Liver (tissue), 9 donors: ENCODE data around the gene LRRC32. TPM values are rescaled to one million over a fixed set of nuclear protein-coding genes. Genes with fewer than 3 reads are reported as not detected.

ENCODE experiments used
- DNase-seq: peaks from one replicate; pipeline ENCODE4 v3.0.0-alpha.2; 2017; ENCODE audit warnings: low spot score
- H3K27ac ChIP-seq, 2 donors: one replicate each; pipeline ENCODE4 v1.7.0; 2013; ENCODE audit warnings: inconsistent platforms in 2 of 2, low read length in 2 of 2, control low read depth in 1 of 2, low read depth in 1 of 2, mild to moderate bottlenecking in 1 of 2
- H3K27me3 ChIP-seq, 4 donors: one replicate each; pipeline versions ENCODE4 v1.6.1 to v1.7.0; 2013; ENCODE audit warnings: low read length in 3 of 4, inconsistent platforms in 1 of 4, mild to moderate bottlenecking in 1 of 4, moderate library complexity in 1 of 4; ENCODE audit not compliant: control insufficient read depth in 4 of 4, insufficient read depth in 4 of 4
- H3K36me3 ChIP-seq, 4 donors: one replicate each; pipeline versions ENCODE4 v1.6.1 to v1.7.0; 2013; ENCODE audit warnings: low read length in 3 of 4, mild to moderate bottlenecking in 3 of 4, low read depth in 1 of 4, moderate library complexity in 1 of 4; ENCODE audit not compliant: control insufficient read depth in 4 of 4, insufficient read depth in 3 of 4
- H3K4me1 ChIP-seq, 4 donors: one replicate each; pipeline versions ENCODE4 v1.6.1 to v1.7.0; 2013; ENCODE audit warnings: low read length in 3 of 4, mild to moderate bottlenecking in 3 of 4, moderate library complexity in 1 of 4; ENCODE audit not compliant: control insufficient read depth in 4 of 4, insufficient read depth in 4 of 4
- H3K4me3 ChIP-seq, 3 donors: one replicate each; pipeline versions ENCODE4 v1.6.1 to v1.7.0; 2013; ENCODE audit warnings: low read length in 3 of 3, control low read depth in 1 of 3, low read depth in 1 of 3, mild to moderate bottlenecking in 1 of 3
- H3K9ac ChIP-seq, 2 donors: one replicate each; pipeline ENCODE4 v1.7.0; 2013; ENCODE audit warnings: low read length in 2 of 2, mild to moderate bottlenecking in 2 of 2, moderate library complexity in 2 of 2, control low read depth in 1 of 2, low read depth in 1 of 2
- H3K9me3 ChIP-seq, 4 donors: one replicate each; pipeline versions ENCODE4 v1.6.1 to v1.7.0; 2013; ENCODE audit warnings: low read length in 3 of 4; ENCODE audit not compliant: control insufficient read depth in 4 of 4
- HNF4G ChIP-seq: IDR thresholded peaks from 2 replicates; pipeline ENCODE4 v1.6.1; 2016; ENCODE audit warnings: antibody characterized with exemption
- NR2F2 ChIP-seq: IDR thresholded peaks from 2 replicates; pipeline ENCODE4 v1.6.1; 2016; ENCODE audit warnings: antibody characterized with exemption
- YY1 ChIP-seq: IDR thresholded peaks from 2 replicates; pipeline ENCODE4 v1.6.1; 2016; ENCODE audit warnings: antibody characterized with exemption, mild to moderate bottlenecking
- WGBS: extraction: QIAGEN DNeasy Blood & Tissue Kit; methylation state at CpG from one replicate; pipeline ENCODE4 v1.1.7; 2013; 5-methylcytosine and 5-hydroxymethylcytosine counted together
- polyA plus RNA-seq, 2 donors: library from polyadenylated mRNA; stranded (reverse) in 1 of 2; unstranded in 1 of 2; fragments of 200-250 nt in 1 of 2; fragments of >200 nt in 1 of 2; fragmentation: Nextera tagmentation in 1 of 2; extraction: Ambion mirVana in 1 of 2; gene quantifications; one replicate each; pipeline versions ENCODE4 v1.2.1 to v1.2.3, GENCODE V29; 2013 to 2015
- total RNA-seq, 2 donors: library from RNA; depleted of rRNA; stranded (reverse); fragments of >200 nt; gene quantifications; one replicate each; pipeline ENCODE4 v1.2.3, GENCODE V29; 2014
- TF ChIP-seq, protein P1 (sequence below): fragments of 150-350 bp; IDR thresholded peaks from 2 replicates; pipeline ENCODE4 v1.5.1; 2017; ENCODE audit warnings: improper control_type of control experiment, low read depth, low read length; ENCODE audit not compliant: missing input control
- TF ChIP-seq, protein P2 (sequence below): IDR thresholded peaks from 2 replicates; pipeline ENCODE4 v1.6.1; 2016; ENCODE audit warnings: antibody characterized with exemption
- TF ChIP-seq, protein P3 (sequence below): IDR thresholded peaks from 2 replicates; pipeline ENCODE4 v1.6.1; 2016; ENCODE audit warnings: antibody characterized with exemption, mild to moderate bottlenecking
- donor health status: healthy.
- donor health status: healthy.
- donor health status: healthy.
- donor health status: healthy.
- donor health status: healthy.

The LRRC32 gene
- total and polyA plus RNA-seq, 4 donors: 5.4 to 15.4 (median 9.3) TPM

DNA sequence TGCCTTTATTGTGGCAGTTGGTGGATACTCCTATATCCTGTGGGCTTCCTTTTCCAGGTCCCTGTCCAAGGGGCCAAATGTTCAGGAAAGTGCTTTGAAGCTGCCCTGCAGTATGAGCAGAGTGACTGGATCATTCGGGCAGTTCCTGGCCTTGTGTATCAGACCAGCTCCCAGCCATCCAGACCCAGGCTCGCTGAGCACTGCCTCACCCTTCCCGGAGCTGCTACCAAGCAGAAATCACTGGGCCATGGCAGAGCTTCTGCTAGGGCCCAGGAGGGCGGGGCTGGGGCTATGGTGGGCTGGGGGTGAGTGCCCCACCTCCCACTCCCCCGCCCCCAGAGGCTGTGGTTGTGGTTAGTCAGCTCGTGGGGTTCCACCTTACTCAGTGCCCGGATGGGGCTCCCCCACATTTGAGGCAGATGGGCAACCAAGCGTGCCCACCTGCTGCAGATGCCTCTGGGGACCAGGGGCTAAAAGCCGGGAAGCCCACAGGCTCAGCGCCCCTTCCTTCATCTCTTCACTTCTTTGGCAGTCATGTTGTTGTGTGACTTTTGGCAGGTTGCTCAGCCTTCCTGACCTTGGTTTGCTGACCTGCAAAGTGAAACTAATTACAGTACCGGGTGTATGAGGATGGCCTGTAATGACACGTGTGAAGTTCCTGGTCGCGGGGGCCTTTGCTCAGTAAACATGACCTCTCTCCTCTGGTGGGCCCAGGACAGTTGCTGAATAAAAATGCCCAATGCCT is 2.1 kb upstream of the LRRC32 start:
- Histone ChIP-seq H3K27ac (no peak overlapping the region), H3K4me3 (no peak overlapping the region), H3K27me3 (peaks cover 0 to 4% (median 1%) of the 10 kb centered on the region in 4 donors), H3K4me1 (peaks cover 0 to 8% (median 6%) of the 10 kb centered on the region in 4 donors), H3K9ac (no peak overlapping the region), H3K36me3 (no peaks in the 10 kb centered on the region), H3K9me3 (no peaks in the 10 kb centered on the region)
- DNase-seq: no peak
- 63% methylated on average over 14 of the region's 14 CpGs for WGBS
- TF ChIP-seq, protein P1, sequence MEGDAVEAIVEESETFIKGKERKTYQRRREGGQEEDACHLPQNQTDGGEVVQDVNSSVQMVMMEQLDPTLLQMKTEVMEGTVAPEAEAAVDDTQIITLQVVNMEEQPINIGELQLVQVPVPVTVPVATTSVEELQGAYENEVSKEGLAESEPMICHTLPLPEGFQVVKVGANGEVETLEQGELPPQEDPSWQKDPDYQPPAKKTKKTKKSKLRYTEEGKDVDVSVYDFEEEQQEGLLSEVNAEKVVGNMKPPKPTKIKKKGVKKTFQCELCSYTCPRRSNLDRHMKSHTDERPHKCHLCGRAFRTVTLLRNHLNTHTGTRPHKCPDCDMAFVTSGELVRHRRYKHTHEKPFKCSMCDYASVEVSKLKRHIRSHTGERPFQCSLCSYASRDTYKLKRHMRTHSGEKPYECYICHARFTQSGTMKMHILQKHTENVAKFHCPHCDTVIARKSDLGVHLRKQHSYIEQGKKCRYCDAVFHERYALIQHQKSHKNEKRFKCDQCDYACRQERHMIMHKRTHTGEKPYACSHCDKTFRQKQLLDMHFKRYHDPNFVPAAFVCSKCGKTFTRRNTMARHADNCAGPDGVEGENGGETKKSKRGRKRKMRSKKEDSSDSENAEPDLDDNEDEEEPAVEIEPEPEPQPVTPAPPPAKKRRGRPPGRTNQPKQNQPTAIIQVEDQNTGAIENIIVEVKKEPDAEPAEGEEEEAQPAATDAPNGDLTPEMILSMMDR: no peak
- TF ChIP-seq NR2F2: peak; percentile 13

DNA sequence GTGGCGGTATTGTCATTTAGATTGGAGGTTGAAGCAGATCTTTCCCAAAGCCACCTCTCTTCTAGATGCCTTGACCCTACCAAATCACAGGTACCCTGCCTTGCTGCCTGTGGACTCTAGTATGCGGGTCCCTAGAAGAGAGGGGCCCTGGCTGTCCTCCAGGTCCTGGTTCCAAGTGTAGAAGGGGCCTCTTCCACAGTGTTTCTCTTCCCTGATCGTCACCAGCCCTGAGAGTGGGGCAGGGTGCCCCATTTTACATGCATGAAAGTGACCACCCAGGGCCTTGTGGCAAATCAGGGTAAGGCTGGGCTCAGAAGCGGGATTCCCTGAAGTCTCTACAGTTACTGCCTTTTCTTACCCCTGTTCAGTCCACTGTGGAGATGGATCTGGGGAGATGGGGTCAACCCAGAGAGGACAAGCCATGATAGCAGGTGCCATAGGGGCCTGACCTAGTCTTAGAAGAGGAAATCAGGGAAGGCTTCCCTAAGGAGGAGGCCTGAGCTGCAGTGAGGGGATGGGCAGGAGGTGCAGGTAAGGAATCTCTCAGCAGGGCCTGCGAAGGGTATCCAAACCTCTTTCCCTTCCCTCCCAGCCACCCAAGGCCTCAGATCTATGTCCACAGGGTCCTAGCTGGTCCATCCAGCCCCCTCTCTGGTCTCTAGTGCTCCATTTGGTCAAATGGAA is 1.2 kb upstream of the LRRC32 start:
- Histone ChIP-seq H3K4me3 (no peak overlapping the region), H3K4me1 (peaks cover 0 to 8% (median 6%) of the 10 kb centered on the region in 4 donors), H3K27ac (peak overlapping the region; percentile 36 to 48), H3K9me3 (no peaks in the 10 kb centered on the region), H3K27me3 (peaks cover 0 to 4% (median 1%) of the 10 kb centered on the region in 4 donors), H3K9ac (no peak overlapping the region), H3K36me3 (no peaks in the 10 kb centered on the region)
- TF ChIP-seq YY1: no peak
- TF ChIP-seq, protein P2, sequence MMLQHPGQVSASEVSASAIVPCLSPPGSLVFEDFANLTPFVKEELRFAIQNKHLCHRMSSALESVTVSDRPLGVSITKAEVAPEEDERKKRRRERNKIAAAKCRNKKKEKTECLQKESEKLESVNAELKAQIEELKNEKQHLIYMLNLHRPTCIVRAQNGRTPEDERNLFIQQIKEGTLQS: no peak
- TF ChIP-seq, protein P3, sequence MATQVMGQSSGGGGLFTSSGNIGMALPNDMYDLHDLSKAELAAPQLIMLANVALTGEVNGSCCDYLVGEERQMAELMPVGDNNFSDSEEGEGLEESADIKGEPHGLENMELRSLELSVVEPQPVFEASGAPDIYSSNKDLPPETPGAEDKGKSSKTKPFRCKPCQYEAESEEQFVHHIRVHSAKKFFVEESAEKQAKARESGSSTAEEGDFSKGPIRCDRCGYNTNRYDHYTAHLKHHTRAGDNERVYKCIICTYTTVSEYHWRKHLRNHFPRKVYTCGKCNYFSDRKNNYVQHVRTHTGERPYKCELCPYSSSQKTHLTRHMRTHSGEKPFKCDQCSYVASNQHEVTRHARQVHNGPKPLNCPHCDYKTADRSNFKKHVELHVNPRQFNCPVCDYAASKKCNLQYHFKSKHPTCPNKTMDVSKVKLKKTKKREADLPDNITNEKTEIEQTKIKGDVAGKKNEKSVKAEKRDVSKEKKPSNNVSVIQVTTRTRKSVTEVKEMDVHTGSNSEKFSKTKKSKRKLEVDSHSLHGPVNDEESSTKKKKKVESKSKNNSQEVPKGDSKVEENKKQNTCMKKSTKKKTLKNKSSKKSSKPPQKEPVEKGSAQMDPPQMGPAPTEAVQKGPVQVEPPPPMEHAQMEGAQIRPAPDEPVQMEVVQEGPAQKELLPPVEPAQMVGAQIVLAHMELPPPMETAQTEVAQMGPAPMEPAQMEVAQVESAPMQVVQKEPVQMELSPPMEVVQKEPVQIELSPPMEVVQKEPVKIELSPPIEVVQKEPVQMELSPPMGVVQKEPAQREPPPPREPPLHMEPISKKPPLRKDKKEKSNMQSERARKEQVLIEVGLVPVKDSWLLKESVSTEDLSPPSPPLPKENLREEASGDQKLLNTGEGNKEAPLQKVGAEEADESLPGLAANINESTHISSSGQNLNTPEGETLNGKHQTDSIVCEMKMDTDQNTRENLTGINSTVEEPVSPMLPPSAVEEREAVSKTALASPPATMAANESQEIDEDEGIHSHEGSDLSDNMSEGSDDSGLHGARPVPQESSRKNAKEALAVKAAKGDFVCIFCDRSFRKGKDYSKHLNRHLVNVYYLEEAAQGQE: no peak
- TF ChIP-seq HNF4G: no peak
- TF ChIP-seq NR2F2: no peak
- DNase-seq: no peak
- 94% methylated on average over 5 of the region's 5 CpGs for WGBS

DNA sequence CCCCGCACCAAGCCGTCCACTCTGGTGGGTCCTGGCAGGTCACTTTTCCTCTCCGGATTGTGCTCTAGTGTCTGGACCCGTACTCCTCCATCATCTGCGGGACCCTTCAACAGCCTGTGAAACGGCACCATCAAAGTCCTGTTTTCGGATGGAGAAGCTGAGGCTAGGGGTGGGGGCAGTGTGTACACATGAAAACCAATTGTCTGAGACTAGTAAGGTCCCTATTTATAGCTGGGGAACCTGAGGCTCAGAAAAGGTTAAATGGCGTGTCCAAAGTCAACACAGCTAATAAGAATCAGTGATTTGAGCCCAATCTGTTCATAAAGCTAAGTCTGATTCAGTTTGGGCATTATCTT is 668 bp upstream of the LRRC32 start:
- H3K36me3 ChIP-seq: no peaks in the 10 kb centered on the region
- TF ChIP-seq, protein P1: no peak
- no peak for TF ChIP-seq NR2F2
- TF ChIP-seq, protein P2: no peak
- WGBS: 39% methylated on average over 8 of the region's 8 CpGs
- H3K27me3 ChIP-seq: peaks cover 0 to 4% (median 1%) of the 10 kb centered on the region in 4 donors
- H3K9me3 ChIP-seq: no peaks in the 10 kb centered on the region
- peaks cover 0 to 8% (median 6%) of the 10 kb centered on the region in 4 donors for H3K4me1 ChIP-seq
- H3K9ac ChIP-seq: no peak overlapping the region
- H3K27ac ChIP-seq: peak overlapping the region; percentile 36 to 48
- no peak for DNase-seq
- H3K4me3 ChIP-seq: peak overlapping the region in 1 of 3 donors; percentile 45
